ENCODE measurements around the gene PXYLP1.

The PXYLP1 gene

DNA sequence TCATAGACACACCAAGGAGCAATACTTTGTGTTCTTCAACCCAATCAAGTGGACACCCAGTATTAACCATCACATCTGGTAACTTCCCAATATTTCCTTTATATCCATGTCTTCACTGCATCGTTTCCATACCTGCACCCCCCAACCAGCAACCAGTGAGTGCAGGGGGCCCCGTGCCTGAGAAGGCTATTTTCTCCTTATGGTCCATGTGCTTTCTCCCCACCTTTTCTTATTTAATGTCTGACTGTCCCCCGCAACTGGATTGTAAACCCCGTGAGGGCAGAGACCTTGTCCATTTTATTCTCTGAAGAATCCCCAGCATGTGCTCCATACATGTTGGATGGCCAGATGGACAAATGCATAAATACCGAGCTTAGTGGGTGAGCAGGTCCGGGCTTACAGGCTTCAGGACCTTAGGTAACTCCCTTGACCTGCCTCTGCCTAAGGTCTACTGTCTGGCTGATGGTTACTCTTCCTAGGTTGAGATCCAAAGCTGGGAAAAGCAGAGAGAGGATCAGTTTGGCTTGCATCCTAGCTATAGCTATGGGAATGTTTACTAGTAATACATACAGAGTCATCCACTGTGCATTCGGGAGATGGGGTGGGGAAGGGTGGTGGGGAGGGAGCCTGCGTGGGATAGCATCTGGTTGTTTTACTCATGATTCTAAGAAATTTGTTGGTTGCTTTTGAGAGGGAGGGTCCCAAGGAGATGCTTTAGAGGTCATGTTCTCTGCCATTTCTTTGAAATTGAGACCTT, 41.5 kb downstream of the PXYLP1 start:
- DNase-seq (ENCODE audit: low read depth, low spot score), result no peak

DNA sequence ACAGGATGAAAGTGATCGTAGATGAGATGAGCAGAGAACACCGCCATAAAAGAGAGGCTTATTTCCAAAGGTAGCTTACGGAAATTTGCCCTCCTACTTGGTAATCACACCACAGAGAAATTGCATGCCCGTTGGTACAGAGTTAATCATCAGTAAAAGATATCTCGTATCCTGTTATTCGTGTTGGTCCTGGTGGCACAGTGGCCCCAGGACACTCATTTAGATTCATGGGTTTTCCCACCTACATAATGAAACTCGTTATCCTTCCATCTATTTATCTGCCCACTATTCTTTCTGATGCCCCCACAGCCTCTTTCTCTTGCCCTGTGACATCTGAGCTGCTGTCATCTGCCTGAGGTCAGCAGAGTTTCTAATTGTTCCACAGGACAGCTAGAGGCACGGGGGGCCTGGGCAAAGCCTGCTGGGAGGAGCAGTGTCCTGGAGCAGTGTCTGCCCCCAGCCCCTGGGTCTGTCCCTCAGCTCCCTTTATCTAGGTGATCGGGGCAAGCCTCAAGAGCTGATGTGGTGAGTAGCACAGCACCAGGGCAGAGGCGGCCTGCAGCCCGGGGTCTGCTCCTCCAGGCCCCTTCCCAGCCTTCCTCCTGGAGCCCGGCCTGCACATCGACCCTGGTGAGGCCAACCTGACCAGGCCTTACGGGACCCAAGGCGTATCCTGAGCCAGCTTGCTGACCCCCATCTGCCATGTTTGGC, 42.2 kb downstream of the PXYLP1 start:
- DNase-seq (ENCODE audit: low read depth, low spot score), result no peak

DNA sequence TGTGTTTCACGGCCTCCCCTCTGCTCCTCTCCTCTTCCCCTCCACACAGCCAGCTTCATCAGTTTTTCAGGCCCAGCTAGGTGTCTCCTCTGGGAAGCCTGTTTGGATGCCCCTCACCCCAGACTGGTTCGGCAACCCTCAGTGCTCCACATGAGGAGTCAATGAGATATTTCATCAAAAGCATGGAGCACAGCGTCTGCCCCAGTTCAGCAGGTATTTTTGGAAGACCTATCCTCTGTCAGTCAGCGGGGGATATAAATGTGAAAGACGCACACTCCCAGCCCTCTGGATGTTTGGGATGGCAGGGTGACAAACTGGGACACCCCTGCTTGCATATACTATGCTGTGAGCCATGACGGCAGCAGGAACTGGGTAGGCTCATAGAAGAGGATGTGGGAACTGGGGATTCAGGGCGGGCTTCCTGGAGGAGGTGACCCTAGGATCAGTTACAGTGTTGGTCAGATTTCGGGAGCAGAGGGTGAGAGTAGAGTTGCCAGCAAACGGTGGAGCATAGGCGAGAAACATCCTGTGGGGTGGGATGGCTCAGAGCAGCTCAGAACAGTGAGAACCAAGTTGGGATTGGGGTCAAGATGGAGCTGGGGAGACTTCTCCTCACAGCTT, 42.9 kb downstream of the PXYLP1 start:
- no peak for DNase-seq (ENCODE audit: low read depth, low spot score)

- no peak for DNase-seq (ENCODE audit: low read depth, low spot score)
Measured at GRCh38 chr3:141275032-141275422, 43.4 kb downstream of the PXYLP1 start.

DNA sequence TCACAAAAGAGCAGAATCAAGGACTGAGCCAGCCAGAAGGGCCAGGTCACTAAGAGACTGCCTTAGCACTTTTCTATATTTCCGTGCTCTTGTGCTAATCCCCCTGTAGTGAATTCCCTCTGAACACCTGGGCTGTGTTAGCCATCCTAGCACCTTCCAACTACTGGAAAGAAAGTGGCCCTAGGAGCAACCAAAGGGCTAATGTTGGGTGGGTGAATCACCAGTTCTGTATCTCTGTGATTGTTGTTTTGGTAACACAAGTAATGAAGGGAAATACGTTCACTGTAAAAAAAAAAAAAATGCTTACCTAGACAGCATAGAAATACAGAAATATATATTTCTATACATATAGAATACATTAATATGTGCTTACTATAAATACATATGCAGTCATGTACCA, 43.9 kb downstream of the PXYLP1 start:
- no peak for DNase-seq (ENCODE audit: low read depth, low spot score)

DNA sequence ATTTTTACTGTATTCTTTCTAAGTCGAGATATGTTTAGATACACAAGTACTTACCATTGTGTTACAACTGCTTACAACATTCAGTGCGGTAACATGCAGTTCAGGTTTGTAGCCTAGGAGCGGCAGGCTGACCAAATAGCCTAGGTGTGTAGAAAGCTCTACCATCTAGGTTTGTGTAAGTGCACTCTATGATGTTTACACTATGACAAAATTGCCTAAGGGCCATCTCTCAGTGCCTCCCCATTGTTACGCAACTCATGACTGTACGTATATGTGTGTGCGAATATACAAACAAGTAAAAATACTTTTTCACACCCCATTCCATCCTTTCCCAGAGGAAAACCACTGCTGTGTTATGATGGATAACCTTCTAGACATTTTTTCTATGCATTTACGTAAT, 44.3 kb downstream of the PXYLP1 start:
- no peak for DNase-seq (ENCODE audit: low read depth, low spot score)

- no peak for DNase-seq (ENCODE audit: low read depth, low spot score)
Measured at GRCh38 chr3:141276398-141276797, 44.8 kb downstream of the PXYLP1 start.

- no peak for DNase-seq (ENCODE audit: low read depth, low spot score)
Measured at GRCh38 chr3:141277451-141277850, 45.8 kb downstream of the PXYLP1 start.

- DNase-seq (ENCODE audit: low read depth, low spot score), result no peak
Measured at GRCh38 chr3:141278196-141279076, 46.8 kb downstream of the PXYLP1 start.

DNA sequence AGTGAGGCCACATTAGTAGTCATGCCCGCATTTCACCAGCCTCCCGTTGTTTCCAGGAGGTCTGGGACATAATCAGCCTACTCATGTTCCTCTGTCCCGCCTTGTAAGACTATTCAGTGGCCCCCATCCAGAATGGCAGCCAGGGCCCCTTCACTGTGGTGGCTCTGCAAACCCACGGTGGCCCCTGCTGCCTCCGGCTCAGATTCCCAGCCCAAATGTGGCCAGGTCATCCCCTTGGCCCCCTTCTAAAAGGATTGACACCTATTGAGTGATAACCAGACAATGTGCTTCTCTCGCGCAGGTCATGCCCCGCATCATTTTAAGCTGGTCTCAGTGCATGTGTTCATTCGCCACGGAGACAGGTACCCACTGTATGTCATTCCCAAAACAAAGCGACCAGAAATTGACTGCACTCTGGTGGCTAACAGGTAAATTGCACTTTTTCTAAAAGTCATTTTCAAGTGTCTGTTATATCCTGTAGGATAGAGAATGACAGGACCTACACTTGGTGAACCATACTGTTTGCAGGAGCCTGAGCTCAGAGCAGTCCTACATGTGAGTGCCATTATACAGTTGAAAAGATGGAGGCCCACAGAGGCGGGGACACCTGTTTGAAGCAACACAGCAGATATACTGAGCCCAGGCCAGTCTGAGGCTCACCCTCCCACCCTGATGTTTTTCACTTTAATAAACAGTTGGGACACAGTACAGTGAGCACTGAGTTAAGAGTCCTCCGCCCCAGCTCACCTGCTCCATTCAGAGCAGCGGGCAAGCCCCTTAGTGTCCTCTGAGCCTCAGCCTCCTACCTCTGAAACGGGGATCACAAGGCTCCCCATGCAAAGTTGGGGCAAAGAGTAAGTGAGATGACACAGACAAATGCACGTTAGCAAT, 47.7 kb downstream of the PXYLP1 start:
- no peak for DNase-seq (ENCODE audit: low read depth, low spot score)

- DNase-seq (ENCODE audit: low read depth, low spot score), result no peak
Measured at GRCh38 chr3:141280086-141280485, 48.5 kb downstream of the PXYLP1 start.

DNA sequence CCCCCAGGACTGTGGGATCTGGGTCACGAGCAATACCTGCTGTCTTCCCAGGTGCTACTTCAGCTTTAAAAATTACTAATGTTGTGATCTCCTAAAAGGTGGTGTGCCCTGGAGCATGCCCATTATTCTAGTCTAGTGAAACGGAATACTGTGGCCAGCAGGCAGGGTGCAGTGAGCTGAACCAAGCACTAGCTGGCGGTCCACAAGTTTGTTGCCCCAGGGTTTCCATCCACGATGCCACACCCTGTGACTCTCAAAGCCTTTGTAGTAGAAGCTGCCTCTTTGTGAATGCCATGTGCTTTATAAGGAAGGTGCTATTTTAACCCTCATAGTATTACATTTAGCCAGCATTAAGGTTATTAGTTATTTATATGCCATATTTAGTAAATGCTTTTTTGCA, 49.1 kb downstream of the PXYLP1 start:
- no peak for DNase-seq (ENCODE audit: low read depth, low spot score)

DNA sequence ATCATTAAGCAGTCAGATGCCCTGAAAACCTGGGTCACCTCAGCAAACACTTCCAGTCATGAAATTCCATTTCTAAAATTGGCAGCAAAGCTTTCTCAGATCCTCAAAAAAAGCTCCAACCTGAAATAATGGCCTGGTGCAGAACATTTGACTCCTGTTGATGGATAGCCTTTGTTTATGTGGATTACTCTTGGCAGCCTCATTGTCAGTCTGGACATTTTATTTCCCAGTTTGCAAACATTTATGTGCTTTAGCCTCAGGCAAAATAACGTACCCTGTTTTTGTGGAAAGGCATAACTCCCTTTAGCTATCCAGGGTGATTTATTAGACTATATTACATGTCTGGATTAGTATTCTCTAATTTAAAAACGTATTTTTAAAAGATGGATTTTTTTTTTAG, 53.9 kb downstream of the PXYLP1 start:
- no peak for DNase-seq (ENCODE audit: low read depth, low spot score)

DNA sequence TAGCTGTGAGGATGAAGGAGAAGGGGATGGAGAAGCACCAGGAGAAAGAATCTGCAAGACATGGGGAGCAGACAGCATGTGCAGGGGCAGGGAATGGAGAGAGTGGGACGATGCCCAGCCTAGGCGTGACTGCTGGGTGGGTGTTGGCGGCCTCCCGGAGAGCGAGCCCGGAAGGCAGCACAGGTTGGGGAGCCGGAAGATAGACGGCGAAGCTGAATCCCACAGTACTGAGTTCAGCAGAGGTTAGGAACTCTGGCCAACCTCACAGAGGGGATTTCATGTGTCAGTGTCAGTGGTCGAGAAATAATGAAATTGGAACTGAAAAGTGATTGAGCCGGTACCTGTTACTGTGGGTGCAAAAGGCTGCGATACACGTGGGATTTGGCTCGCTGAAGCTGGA, 55.2 kb downstream of the PXYLP1 start:
- DNase-seq (ENCODE audit: low read depth, low spot score), result no peak

GRCh38 chr3:141287326-141287725, 55.7 kb downstream of the PXYLP1 start:
- no peak for DNase-seq (ENCODE audit: low read depth, low spot score)

DNA sequence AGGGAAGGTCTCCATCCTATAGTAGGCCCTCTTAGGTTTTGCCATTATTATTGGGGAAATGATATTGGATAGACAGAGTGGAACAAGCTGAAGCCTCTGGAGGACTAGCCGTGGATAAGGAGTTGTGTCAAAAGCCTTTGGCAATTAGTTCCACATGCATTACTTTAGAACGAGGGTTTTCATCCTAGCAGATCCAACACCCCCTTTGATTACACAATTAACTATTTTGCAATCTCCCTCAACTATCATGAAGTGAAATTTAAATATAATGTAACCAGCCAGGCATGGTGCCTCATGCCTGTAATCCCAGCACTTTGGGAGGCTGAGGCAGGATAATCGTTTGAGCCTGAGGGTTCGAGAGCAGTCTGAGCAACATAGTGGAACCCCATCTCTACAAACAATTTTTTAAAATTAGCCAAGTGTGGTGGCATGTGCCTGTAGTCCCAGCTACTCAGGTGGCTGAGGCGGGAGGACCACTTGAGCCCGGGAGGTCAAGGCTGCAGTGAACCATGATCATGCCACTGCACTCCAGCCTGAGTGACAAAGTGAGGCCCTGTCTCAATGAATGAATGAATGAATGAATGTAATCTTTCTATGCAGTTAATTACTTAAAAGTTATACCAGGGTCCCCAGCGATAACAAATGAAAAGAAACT, 56.8 kb downstream of the PXYLP1 start:
- no peak for DNase-seq (ENCODE audit: low read depth, low spot score)

DNA sequence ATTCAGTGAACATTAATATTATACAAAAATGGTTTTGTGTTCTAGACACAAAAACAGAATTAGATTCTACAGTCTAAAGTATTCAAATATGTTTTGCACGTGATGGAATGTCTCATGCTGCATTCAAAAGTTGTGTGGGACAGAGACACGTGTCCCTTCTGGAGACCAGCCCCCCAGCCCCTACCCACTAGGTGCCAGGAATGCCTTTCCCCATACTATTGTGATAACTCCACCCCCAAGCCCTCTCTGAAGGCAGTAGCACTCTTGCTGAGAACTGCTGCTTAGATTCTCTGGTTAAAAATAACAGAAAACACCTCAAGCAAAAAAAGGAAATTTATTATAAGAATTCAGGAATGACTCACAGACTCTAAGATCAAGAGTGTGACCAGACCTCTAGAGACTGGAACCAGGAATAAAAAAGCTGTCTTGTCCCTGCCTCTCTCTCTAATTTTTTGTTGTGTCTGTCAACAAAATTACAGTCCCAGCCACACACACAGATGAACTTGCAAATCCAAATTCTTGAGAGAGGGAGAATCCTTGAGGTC, 57.7 kb downstream of the PXYLP1 start:
- no peak for DNase-seq (ENCODE audit: low read depth, low spot score)

- DNase-seq (ENCODE audit: low read depth, low spot score), result no peak
Measured at GRCh38 chr3:141291559-141292355, 60.1 kb downstream of the PXYLP1 start.

DNA sequence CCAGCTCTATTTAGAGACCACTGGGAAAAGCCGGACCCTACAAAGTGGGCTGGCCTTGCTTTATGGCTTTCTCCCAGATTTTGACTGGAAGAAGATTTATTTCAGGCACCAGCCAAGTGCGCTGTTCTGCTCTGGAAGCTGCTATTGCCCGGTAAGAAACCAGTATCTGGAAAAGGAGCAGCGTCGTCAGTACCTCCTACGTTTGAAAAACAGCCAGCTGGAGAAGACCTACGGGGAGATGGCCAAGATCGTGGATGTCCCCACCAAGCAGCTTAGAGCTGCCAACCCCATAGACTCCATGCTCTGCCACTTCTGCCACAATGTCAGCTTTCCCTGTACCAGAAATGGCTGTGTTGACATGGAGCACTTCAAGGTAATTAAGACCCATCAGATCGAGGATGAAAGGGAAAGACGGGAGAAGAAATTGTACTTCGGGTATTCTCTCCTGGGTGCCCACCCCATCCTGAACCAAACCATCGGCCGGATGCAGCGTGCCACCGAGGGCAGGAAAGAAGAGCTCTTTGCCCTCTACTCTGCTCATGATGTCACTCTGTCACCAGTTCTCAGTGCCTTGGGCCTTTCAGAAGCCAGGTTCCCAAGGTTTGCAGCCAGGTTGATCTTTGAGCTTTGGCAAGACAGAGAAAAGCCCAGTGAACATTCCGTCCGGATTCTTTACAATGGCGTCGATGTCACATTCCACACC, 60.9 kb downstream of the PXYLP1 start:
- DNase-seq (ENCODE audit: low read depth, low spot score), result no peak

Data from activated naive CD8-positive, alpha-beta T cell treated with anti-CD3 and anti-CD28 coated beads, Interleukin-2, amount 50 U/mL, for 16 hours (primary cell).